Endothelial cell of umbilical vein (primary cell): ENCODE measurements around the gene RBMS3.

ENCODE experiments used
- CTCF ChIP-seq, 2 donors: IDR thresholded peaks; 1 replicate in 1 of 2; 2 replicates in 1 of 2; pipeline ENCODE4 v1.5.1; 2011; ENCODE audit warnings: low read length in 2 of 2, mild to moderate bottlenecking in 2 of 2, moderate library complexity in 2 of 2, control low read depth in 1 of 2, inconsistent platforms in 1 of 2, low read depth in 1 of 2; ENCODE audit not compliant: insufficient read depth in 1 of 2; ENCODE audit errors: extremely low read depth in 1 of 2
- EZH2 ChIP-seq: IDR thresholded peaks from 2 replicates; pipeline ENCODE4 v1.6.1; 2012; ENCODE audit warnings: borderline replicate concordance, low read depth, mild to moderate bottlenecking, moderate library complexity, low read length, inconsistent platforms; ENCODE audit not compliant: severe bottlenecking
- FOS ChIP-seq: IDR thresholded peaks from 2 replicates; pipeline ENCODE4 v1.6.1; 2011; ENCODE audit warnings: mild to moderate bottlenecking, low read length, moderate library complexity, borderline replicate concordance; ENCODE audit not compliant: insufficient read depth
- GATA2 ChIP-seq: IDR thresholded peaks from 2 replicates; pipeline ENCODE4 v1.7.0; 2011; ENCODE audit warnings: low read depth, mild to moderate bottlenecking, moderate library complexity, mixed read lengths, low read length; ENCODE audit not compliant: insufficient read length, insufficient read depth
- POLR2A ChIP-seq: IDR thresholded peaks from 2 replicates; pipeline ENCODE4 v1.6.1; 2012; ENCODE audit warnings: low read depth, mild to moderate bottlenecking, control low read depth, low read length

GRCh38 chr3:29587340-29587739 is 306.5 kb downstream of the RBMS3 start:
- no peak for TF ChIP-seq CTCF (IDR thresholded peaks at IDR 0.05; ENCODE audit: extremely low read depth in 1 of 2, insufficient read depth in 1 of 2, low read depth in 1 of 2, low read length in 2 of 2)
- no peak for TF ChIP-seq EZH2
- no peak for TF ChIP-seq GATA2
- no peak for TF ChIP-seq FOS
- TF ChIP-seq POLR2A = no peak
